ENCODE measurements around the gene TRIM34. TPM values are rescaled to one million over a fixed set of nuclear protein-coding genes. Genes with fewer than 3 reads are reported as not detected.

The TRIM34 gene, protein sequence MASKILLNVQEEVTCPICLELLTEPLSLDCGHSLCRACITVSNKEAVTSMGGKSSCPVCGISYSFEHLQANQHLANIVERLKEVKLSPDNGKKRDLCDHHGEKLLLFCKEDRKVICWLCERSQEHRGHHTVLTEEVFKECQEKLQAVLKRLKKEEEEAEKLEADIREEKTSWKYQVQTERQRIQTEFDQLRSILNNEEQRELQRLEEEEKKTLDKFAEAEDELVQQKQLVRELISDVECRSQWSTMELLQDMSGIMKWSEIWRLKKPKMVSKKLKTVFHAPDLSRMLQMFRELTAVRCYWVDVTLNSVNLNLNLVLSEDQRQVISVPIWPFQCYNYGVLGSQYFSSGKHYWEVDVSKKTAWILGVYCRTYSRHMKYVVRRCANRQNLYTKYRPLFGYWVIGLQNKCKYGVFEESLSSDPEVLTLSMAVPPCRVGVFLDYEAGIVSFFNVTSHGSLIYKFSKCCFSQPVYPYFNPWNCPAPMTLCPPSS
- total RNA-seq (2021; ENCODE audit: unreplicated experiment), result 0.42 TPM
- polyA plus RNA-seq (2012), result 0.56 and 0.88 TPM in 2 replicates
- not detected for Bru-seq, nascent RNA
- BruChase-seq, experiment 1, labeled RNA remaining after a 6-hour chase, result percentile 31 among the genes with signal in this experiment
- BruChase-seq, experiment 2, labeled RNA remaining after a 2-hour chase, result not detected
- long read RNA-seq, partial matches to known transcripts, result 1 of 4 reads
- long read RNA-seq, other reads (novel, unspliced or antisense), result 0 of 4 reads

DNA sequence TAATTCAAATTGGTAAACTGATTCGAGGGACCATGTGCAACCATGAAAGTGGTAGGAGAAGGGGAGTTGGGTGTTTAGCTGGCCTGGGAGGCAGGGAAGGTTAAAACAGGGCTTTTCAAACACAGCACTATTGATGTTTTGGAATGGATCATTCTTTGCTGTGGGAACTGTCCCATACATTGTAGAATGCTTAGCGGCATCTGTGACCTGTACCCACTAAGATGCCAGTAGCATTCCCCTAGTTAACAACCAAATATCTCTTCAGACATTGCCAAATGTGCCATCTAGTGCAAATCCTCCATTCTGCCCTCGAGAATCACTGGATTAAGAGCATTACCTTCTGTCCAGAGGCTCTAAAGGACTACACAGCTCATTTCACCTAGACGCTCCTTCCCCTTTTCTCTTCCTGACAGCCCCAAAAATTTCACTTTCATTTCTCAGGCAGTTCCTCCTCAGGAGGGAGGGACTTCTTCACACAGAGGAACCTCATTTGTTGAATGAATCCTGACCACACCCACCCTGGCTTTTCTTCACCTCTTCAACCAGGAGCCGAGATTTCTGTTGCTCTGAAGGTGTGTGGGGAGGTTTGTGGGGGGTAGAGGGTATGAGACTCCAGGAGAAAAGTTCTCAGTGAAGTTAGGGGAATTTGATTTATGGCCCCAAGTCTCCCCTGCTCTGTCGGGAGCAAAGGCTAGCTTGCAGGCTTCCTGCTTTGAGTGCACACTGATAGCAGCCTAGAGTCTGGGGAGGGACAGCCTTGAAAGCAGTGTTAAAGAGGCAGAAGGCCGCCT lies at the start of gene TRIM34:
TRIM34 (plus strand) TSS at position 513 of the 791 bp plus-strand sequence. CDS start 7,331 bp downstream, outside the sequence.
- Histone ChIP-seq H3K9me3 (ENCODE audit: control insufficient read depth in 1 of 2, insufficient read depth in 1 of 2, low read depth in 1 of 2, low read length in 2 of 2) (no peaks in the 10 kb centered on the region), H3K9me2 (ENCODE audit: insufficient read depth) (no peaks in the 10 kb centered on the region), H3K27ac (ENCODE audit: low read depth, low read length) (no peak within 1 kb of the TSS), H4K20me1 (ENCODE audit: insufficient read depth) (no peaks in the 10 kb centered on the region), H3K36me3 (ENCODE audit: control insufficient read depth in 1 of 2, insufficient read depth in 2 of 2, low read length in 2 of 2) (no peaks in the 10 kb centered on the region), H3K4me2 (ENCODE audit: low read length) (peak within 1 kb of the TSS; percentile 88), H3K27me3 (ENCODE audit: insufficient read depth, low read length) (no peaks in the 10 kb centered on the region), H2AFZ (ENCODE audit: low read depth, low read length, poor library complexity, severe bottlenecking) (peak within 1 kb of the TSS; percentile 90), H3K9ac (ENCODE audit: low read length) (peak within 1 kb of the TSS; percentile 44), H3K79me2 (ENCODE audit: insufficient read depth, low read length) (no peaks in the 10 kb centered on the region), H3K4me1 (ENCODE audit: control insufficient read depth in 1 of 2, insufficient read depth in 2 of 2, low read length in 2 of 2) (peaks cover 4 to 12% of the 10 kb centered on the region in 2 experiments; a peak in 2 of 4 replicates), H3K4me3 (replicated peaks in 1 of 2; ENCODE audit: low read depth in 1 of 2, low read length in 2 of 2) (peak within 1 kb of the TSS; percentile 42 to 55)
- CTCF ChIA-PET, result no interaction called here
- no peak for DNase-seq (ENCODE audit: low read depth, low spot score)
- POLR2A ChIA-PET, result no interaction called here
- peak; percentile 95 for ATAC-seq
- RAD21 ChIA-PET (ENCODE audit: low non-redundant PET in 1 of 2, low total read pairs in 2 of 2, uncharacterized antibody in 2 of 2, unreplicated experiment in 2 of 2), result no interaction called here
- intact Hi-C loops (cut with micrococcal nuclease), result no loop called here
- BruUV-seq (replicated peaks), result no TSS peak
- TF ChIP-seq, protein P1, sequence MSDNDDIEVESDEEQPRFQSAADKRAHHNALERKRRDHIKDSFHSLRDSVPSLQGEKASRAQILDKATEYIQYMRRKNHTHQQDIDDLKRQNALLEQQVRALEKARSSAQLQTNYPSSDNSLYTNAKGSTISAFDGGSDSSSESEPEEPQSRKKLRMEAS (IDR thresholded peaks at IDR 0.05), result no peak
- TF ChIP-seq ZBTB33 (IDR thresholded peaks at IDR 0.05; ENCODE audit: extremely low read depth, insufficient replicate concordance, low read length), result no peak
- TF ChIP-seq ELF1 (IDR thresholded peaks at IDR 0.05; ENCODE audit: borderline replicate concordance, low read depth), result no peak
- TF ChIP-seq CBX3 (IDR thresholded peaks at IDR 0.05; ENCODE audit: low read depth), result no peak
- TF ChIP-seq SIN3A (IDR thresholded peaks at IDR 0.05; ENCODE audit: low read depth), result no peak
- TF ChIP-seq REST (IDR thresholded peaks at IDR 0.05; ENCODE audit: low read depth), result no peak
- TF ChIP-seq EGR1 (IDR thresholded peaks at IDR 0.05; ENCODE audit: low read depth), result no peak
- TF ChIP-seq POLR2A (IDR thresholded peaks at IDR 0.05; ENCODE audit: borderline replicate concordance, extremely low read depth, insufficient read depth, insufficient read length), result no peak
- no peak for TF ChIP-seq SRF (IDR thresholded peaks at IDR 0.05; ENCODE audit: low read depth)
- no peak for TF ChIP-seq TCF7L2 (IDR thresholded peaks at IDR 0.05; ENCODE audit: borderline replicate concordance, extremely low read depth, insufficient read depth, insufficient read length)
- no peak for TF ChIP-seq RAD21 (IDR thresholded peaks at IDR 0.05; ENCODE audit: low read depth)
- TF ChIP-seq JUND (IDR thresholded peaks at IDR 0.05), result no peak
- TF ChIP-seq SP1 (IDR thresholded peaks at IDR 0.05; ENCODE audit: low read depth), result no peak
- TF ChIP-seq, protein P2, sequence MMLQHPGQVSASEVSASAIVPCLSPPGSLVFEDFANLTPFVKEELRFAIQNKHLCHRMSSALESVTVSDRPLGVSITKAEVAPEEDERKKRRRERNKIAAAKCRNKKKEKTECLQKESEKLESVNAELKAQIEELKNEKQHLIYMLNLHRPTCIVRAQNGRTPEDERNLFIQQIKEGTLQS (IDR thresholded peaks at IDR 0.05), result no peak
- no peak for TF ChIP-seq ZNF274 (IDR thresholded peaks at IDR 0.05; ENCODE audit: low read depth, low read length)
- no peak for TF ChIP-seq EZH2phosphoT487 (IDR thresholded peaks at IDR 0.05; ENCODE audit: borderline replicate concordance)
- no peak for TF ChIP-seq ZFX (IDR thresholded peaks at IDR 0.05)
- TF ChIP-seq YY1 (IDR thresholded peaks at IDR 0.05; ENCODE audit: extremely low read depth, insufficient replicate concordance, low read depth, low read length), result no peak
- TF ChIP-seq CEBPB (IDR thresholded peaks at IDR 0.05; ENCODE audit: low read depth), result no peak
- TF ChIP-seq FOSL1 (IDR thresholded peaks at IDR 0.05; ENCODE audit: low read depth), result no peak

Data from HCT116 (cell line).